ENCODE measurements around the gene LAMTOR1.

The LAMTOR1 gene

DNA sequence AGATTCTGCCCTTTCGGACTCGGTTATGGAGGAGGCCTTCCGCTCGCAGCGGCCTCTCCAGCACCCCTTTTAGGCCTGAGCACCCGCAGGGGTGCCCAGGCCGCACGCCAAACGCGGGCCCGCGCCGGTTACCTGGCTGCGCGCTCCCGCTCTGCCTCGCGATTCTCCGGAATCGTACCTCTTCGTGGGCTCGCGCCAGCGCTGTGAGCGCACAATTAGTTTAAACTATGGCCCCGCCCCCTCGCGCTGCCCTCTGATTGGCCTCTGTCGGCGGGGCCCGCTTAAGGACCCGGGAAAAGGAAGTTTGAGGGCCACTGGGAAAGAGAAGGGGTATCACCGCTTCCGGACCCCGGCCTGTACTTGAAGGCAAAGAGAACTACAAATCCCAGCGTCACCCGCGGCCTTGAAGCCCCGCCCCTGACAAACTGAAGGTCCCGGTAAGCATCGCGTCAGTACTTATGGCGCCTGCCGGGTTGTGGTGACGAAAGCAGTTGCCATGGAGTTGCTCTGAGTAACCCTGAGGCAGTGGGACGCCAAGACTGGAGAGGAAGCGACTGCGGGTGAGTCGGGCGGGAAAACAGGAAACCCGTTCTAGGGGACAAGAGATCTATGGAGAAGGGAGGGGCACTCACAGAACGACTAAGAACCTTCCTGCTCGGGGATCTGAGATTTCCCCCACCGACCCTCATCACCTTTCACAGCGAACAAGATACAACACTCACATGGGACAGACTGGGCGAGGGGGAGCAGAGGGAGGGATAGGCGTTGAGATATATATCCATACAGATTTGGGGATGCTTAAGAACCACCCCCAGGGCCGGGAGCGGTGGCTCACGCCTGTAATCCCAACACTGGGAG lies 22.5 kb downstream of the LAMTOR1 start, which contains the start of the genes LRRC51 and NUMA1:
TSS of gene LRRC51 (plus strand) at position 525 of the 858 bp plus-strand sequence. CDS start 8,234 bp downstream, outside the sequence.
TSS of gene NUMA1 (minus strand) at position 217 of the 858 bp plus-strand sequence. CDS start 44,599 bp downstream, outside the sequence.
- peak; percentile 100 for DNase-seq

GRCh38 chr11:72079819-72080325 lies 23.2 kb downstream of the LAMTOR1 start:
- DNase-seq = peak; percentile 14 to 55

DNA sequence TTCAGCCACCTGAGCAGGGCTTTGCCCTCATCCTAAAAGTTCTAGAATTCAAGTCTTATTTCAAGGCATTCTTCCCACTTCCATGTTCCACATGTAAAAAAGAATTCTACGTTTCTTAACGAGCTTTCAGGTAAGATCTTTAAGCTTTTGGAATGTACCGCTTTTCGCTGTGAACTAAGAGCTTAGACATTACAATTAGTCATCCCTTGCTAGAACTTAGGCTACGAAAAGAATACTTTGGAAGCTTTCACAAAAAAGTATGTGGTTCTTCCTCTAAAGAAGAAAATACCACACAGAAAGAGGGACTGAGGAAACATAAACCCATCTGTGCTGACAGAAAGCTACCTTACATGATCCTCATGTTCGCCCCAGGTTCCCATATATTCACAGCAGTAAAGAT lies 24.6 kb downstream of the LAMTOR1 start:
- DNase-seq = no peak

GRCh38 chr11:72075756-72076155 lies 27.3 kb downstream of the LAMTOR1 start:
- no peak for DNase-seq

- DNase-seq = peak in 1 of 2 donors; percentile 22
Measured at GRCh38 chr11:72075109-72075508, 28.0 kb downstream of the LAMTOR1 start.

DNA sequence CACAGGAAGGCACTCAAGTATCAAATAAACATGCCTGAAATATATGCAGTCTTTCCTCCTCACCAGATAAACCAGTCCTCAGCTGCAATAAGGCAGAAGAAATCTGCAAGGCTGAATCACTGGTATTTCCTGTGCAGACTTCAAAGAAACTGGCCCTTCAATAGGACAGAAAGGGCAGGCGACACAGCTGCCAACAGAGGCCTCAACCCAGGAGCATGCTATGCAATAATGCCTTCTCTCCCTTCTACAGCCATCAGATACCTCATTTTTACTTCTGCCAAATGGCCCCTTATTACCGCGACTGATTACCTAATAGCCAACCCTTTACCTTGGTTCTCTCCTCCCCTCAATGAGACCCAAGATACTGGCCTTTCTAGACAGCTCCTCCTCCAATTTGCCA lies 30.7 kb downstream of the LAMTOR1 start:
- no peak for DNase-seq

GRCh38 chr11:72070491-72070890 lies 32.6 kb downstream of the LAMTOR1 start:
- DNase-seq = no peak

- peak; percentile 14 to 73 for DNase-seq
Measured at GRCh38 chr11:72069787-72070251, 33.3 kb downstream of the LAMTOR1 start.

DNA sequence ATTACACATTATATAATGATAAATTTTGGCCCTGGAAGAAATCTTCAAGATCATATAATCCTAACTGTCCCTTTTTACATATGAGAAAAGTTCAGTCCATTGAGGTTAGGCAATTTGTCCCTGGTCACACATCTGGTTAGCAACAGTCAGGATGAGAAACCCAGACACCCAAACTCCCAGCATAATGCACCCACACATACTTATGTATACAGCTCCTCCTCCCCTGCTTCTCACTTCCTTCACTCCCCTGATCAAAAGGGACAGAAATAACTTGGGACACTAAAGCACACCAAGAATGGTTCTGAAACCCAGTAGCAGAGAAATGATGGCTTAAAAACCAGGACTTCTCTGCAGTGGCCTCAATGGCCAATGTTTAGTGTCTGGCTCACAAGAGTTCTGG lies 33.9 kb downstream of the LAMTOR1 start:
- DNase-seq = no peak

GRCh38 chr11:72067676-72068075 lies 35.4 kb downstream of the LAMTOR1 start:
- no peak for DNase-seq

GRCh38 chr11:72067266-72067665 lies 35.8 kb downstream of the LAMTOR1 start:
- no peak for DNase-seq

DNA sequence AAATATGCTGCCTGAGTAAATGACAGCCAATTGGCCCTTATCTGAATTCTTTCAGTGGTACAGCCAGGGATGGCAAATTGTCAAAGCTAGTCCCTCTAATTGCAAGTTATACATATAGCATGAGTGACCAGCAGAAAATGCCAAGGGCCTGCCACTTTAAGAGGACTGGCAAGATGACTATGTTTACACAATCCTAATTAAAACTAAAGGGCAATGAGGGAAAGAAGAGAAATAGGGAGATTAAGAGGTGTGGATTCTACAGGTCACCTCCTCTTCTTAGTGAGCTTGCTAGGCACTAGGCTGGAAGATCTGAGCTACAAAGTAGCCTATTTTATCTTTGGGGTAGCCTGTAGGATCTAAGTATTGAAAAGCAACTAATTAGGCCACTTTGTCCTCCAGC lies 36.2 kb downstream of the LAMTOR1 start:
- no peak for DNase-seq

DNA sequence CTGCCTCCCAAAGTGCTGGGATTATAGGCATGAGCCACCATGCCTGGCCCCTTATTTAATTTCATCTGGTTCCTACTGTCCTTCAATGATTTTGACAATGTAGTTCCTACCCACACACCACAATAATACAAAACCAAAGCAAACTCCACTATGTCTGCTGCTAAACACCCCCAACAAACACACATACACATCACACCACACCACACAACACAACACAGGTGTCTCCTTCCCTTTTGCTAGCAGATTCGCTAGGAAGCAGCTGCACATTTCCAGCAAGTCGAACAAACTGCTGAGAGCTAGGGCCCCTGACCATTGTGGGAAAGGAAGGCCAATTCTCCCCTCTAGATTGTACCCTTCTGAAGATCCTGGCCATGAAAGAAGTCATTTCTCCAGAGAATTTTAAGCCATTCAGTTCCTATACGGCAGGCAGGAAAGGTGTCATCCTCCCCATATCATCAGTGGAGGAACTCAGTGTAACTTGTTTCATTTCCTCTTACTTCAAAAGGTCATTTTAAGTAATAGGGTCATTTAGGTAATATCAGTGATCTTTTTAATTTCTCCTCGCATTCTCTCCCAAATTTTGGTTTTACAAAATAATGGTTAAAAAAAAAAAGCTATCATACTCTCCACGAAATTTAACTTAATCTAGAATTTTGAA lies 41.2 kb downstream of the LAMTOR1 start:
- no peak for DNase-seq

GRCh38 chr11:72058416-72059034 lies 44.6 kb downstream of the LAMTOR1 start:
- DNase-seq = no peak

GRCh38 chr11:72048766-72049460 lies 54.2 kb downstream of the LAMTOR1 start:
- DNase-seq = no peak
